ENCODE data around the gene SATB1. TPM values are rescaled to one million over a fixed set of nuclear protein-coding genes. Genes with fewer than 3 reads are reported as not detected.

The SATB1 gene
- total and polyA plus RNA-seq, 2 donors (not counting 1 experiment from before 2014, with no cell fraction given) = 17.2 to 18.7 TPM

DNA sequence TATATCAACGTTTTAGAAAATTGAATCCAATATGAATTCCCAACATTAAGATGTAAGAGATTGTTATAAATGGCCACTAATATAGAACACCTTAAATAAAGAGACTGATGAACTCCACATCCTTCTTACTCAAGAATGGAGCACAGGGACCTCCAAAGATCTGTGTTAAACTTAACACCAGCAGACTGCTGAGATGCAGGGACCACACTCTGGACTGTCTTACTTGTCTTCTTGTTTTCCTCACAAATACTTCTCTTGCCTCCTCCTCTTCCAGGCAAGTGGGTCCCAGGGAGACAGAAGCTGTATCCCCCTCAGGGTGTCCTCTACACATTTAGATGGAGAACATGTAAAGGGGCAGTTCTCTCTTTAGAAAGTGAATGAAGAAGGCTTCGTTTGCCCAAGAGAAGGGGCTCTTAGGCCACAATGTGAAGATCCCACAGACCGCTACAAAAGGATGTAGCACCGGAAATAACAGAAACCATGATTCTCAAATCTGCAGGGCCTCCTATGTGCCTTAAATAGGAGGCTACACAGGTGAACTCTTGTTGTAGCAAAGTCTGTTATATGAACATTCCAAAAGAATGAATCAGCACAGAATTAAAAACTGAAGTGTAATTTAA lies 52.2 kb downstream of the SATB1 start:
- TF ChIP-seq CTCF (conservative IDR thresholded peaks at IDR 0.05 in 1 of 2, IDR thresholded peaks at IDR 0.05 in 1 of 2; ENCODE audit: low read depth in 1 of 2, low read length in 2 of 2) (no peak), EZH2 (IDR thresholded peaks at IDR 0.05; ENCODE audit: low read length, missing control alignments) (no peak)
- H3K9ac ChIP-seq (ENCODE audit: insufficient read depth, low read length) = no peak overlapping the region
- no peak overlapping the region for H3K27ac ChIP-seq (ENCODE audit: insufficient read depth, low read length)
- H3K36me3 ChIP-seq (ENCODE audit: control insufficient read depth, insufficient read depth, low read length) = no peaks in the 10 kb centered on the region
- DNase-seq (ENCODE audit: low read depth in 2 of 2) = no peak
- H2AFZ ChIP-seq (ENCODE audit: low read length) = no peak overlapping the region
- H3K27me3 ChIP-seq (ENCODE audit: control insufficient read depth, insufficient read depth, low read length) = no peaks in the 10 kb centered on the region
- H3K4me2 ChIP-seq (ENCODE audit: extremely low read depth, insufficient read depth, low read length) = no peak overlapping the region
- H3K79me2 ChIP-seq (ENCODE audit: control insufficient read depth, insufficient read depth, low read length) = no peaks in the 10 kb centered on the region
- H4K20me1 ChIP-seq (ENCODE audit: control insufficient read depth, extremely low read depth, insufficient read depth, low read length) = no peaks in the 10 kb centered on the region
- no peaks in the 10 kb centered on the region for H3K9me3 ChIP-seq (ENCODE audit: control insufficient read depth, insufficient read depth, low read depth, low read length)
- H3K4me1 ChIP-seq (ENCODE audit: control insufficient read depth, extremely low read depth, insufficient read depth, low read length) = no peaks in the 10 kb centered on the region
- H3K4me3 ChIP-seq (replicated peaks in 1 of 4; ENCODE audit: control extremely low read depth in 1 of 4, insufficient read depth in 1 of 4, low read depth in 3 of 4, low read length in 4 of 4) = no peak overlapping the region

- H3K27me3 ChIP-seq (ENCODE audit: control insufficient read depth, insufficient read depth, low read length) = no peaks in the 10 kb centered on the region
- H2AFZ ChIP-seq (ENCODE audit: low read length) = no peak overlapping the region
- no peaks in the 10 kb centered on the region for H3K79me2 ChIP-seq (ENCODE audit: control insufficient read depth, insufficient read depth, low read length)
- no peak overlapping the region for H3K4me3 ChIP-seq (replicated peaks in 1 of 4; ENCODE audit: control extremely low read depth in 1 of 4, insufficient read depth in 1 of 4, low read depth in 3 of 4, low read length in 4 of 4)
- no peaks in the 10 kb centered on the region for H4K20me1 ChIP-seq (ENCODE audit: control insufficient read depth, extremely low read depth, insufficient read depth, low read length)
- TF ChIP-seq CTCF (conservative IDR thresholded peaks at IDR 0.05 in 1 of 2, IDR thresholded peaks at IDR 0.05 in 1 of 2; ENCODE audit: low read depth in 1 of 2, low read length in 2 of 2) (no peak), EZH2 (IDR thresholded peaks at IDR 0.05; ENCODE audit: low read length, missing control alignments) (no peak)
- no peaks in the 10 kb centered on the region for H3K9me3 ChIP-seq (ENCODE audit: control insufficient read depth, insufficient read depth, low read depth, low read length)
- no peak overlapping the region for H3K9ac ChIP-seq (ENCODE audit: insufficient read depth, low read length)
- H3K4me1 ChIP-seq (ENCODE audit: control insufficient read depth, extremely low read depth, insufficient read depth, low read length) = no peaks in the 10 kb centered on the region
- DNase-seq (ENCODE audit: low read depth in 2 of 2) = no peak
- no peak overlapping the region for H3K27ac ChIP-seq (ENCODE audit: insufficient read depth, low read length)
- H3K36me3 ChIP-seq (ENCODE audit: control insufficient read depth, insufficient read depth, low read length) = no peaks in the 10 kb centered on the region
- H3K4me2 ChIP-seq (ENCODE audit: extremely low read depth, insufficient read depth, low read length) = no peak overlapping the region
These were observed 54.5 kb downstream of the SATB1 start for GRCh38 chr3:18370672-18371071.

DNA sequence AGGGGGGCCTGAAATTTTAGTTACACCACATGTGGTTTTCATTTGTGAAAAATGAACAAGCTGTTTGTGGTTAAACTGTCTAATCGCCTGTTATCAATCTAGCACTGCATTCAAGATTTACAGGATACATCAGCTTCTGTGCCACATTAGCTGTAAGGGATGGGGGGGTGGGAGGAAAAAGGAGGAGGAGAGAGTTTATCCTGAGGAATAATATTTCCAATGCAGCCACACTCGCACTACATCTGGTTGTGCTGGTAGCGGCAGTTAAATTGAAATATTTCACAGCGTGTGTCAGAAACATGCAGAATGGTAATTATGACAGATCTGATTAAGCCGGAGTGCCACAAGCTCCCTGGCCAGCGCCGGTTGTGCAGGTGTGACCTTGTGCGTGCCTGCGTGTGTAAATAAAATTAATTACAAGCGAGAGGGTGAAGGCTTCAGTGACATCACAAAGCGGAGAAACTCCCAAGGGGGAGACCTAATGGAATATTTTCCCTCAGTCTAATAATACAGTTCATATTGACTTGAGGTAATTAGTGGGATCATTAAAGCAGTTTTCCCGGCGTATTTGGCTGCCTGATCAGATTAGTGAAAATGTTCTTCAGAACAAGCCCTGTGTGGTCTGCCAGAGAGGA lies 55.5 kb downstream of the SATB1 start:
- Histone ChIP-seq H3K4me1 (ENCODE audit: control insufficient read depth, extremely low read depth, insufficient read depth, low read length) (no peaks in the 10 kb centered on the region), H3K4me3 (replicated peaks in 1 of 4; ENCODE audit: control extremely low read depth in 1 of 4, insufficient read depth in 1 of 4, low read depth in 3 of 4, low read length in 4 of 4) (no peak overlapping the region), H3K36me3 (ENCODE audit: control insufficient read depth, insufficient read depth, low read length) (no peaks in the 10 kb centered on the region), H3K9ac (ENCODE audit: insufficient read depth, low read length) (no peak overlapping the region), H3K27me3 (ENCODE audit: control insufficient read depth, insufficient read depth, low read length) (no peaks in the 10 kb centered on the region), H3K9me3 (ENCODE audit: control insufficient read depth, insufficient read depth, low read depth, low read length) (no peaks in the 10 kb centered on the region), H3K27ac (ENCODE audit: insufficient read depth, low read length) (no peak overlapping the region), H4K20me1 (ENCODE audit: control insufficient read depth, extremely low read depth, insufficient read depth, low read length) (no peaks in the 10 kb centered on the region), H3K4me2 (ENCODE audit: extremely low read depth, insufficient read depth, low read length) (no peak overlapping the region), H3K79me2 (ENCODE audit: control insufficient read depth, insufficient read depth, low read length) (no peaks in the 10 kb centered on the region), H2AFZ (ENCODE audit: low read length) (no peak overlapping the region)
- peak in 1 of 2 donors; percentile 19 for DNase-seq (ENCODE audit: low read depth in 2 of 2)
- no peak for TF ChIP-seq CTCF (conservative IDR thresholded peaks at IDR 0.05 in 1 of 2, IDR thresholded peaks at IDR 0.05 in 1 of 2; ENCODE audit: low read depth in 1 of 2, low read length in 2 of 2)
- TF ChIP-seq EZH2 (IDR thresholded peaks at IDR 0.05; ENCODE audit: low read length, missing control alignments) = no peak
